ENCODE measurements around the gene TRPV2. TPM values are rescaled to one million over a fixed set of nuclear protein-coding genes. Genes with fewer than 3 reads are reported as not detected.
A peak's percentile ranks its signal among the peaks of the same experiment; 100 is the strongest.
"Not testable (repeated sequence)": the region's sequence is repeated elsewhere in the genome, so short reads cannot be mapped to it uniquely, and the experiment has no call there.

The TRPV2 gene
- total and polyA plus RNA-seq, 9 of the 15 experiments (the other 6 are each of a cell fraction or from before 2014, with no cell fraction given) = 10.0 to 97.5 (median 30.3) TPM

DNA sequence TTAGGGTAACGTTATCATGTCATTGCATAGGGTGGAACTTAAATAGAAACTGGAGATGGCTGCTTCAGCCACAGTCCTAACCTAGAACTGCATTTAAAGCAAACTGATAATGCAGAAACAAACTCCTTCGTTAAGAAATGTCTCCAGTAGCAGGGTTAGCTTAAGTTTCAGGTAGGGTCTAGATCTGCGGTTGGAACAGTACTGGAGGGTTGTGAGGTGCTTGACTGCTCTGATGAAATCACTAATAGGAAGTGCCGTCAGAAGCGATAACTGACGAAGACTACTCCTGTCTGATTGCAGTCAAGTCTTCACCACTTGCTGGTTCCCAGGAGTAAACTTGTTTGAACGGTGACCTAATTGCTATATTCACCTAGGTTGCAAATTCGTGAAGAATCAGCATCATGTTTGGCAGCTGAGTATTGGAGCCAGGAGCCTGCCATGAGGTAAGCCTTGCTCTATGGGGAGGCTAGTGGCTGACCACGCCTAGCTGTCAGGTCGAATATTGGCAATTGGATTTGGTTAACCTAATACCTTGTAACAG, 24.5 kb downstream of the TRPV2 start (continued):
- TF ChIP-seq GABPA (tag; conservative IDR thresholded peaks at IDR 0.05; ENCODE audit: low read depth) (0 out of 2 replicates have a peak, but pooled peaks have one; percentile 20), MTA2 (IDR thresholded peaks at IDR 0.05; ENCODE audit: low read depth) (no peak), ZNF274 (IDR thresholded peaks at IDR 0.05; ENCODE audit: borderline replicate concordance, low read depth, low read length) (no peak), AFF1 (IDR thresholded peaks at IDR 0.05; ENCODE audit: low read depth in 1 of 2, partially characterized antibody in 2 of 2) (no peak), CBFA2T3 (IDR thresholded peaks at IDR 0.05) (no peak), SRF (CRISPR knock-in tag; IDR thresholded peaks at IDR 0.05) (peak in 1 of 2 experiments; percentile 6; a peak in 1 of 4 replicates), RB1 (IDR thresholded peaks at IDR 0.05; ENCODE audit: low read depth) (no peak), ATF6 (CRISPR knock-in tag; IDR thresholded peaks at IDR 0.05) (no peak), ZNF431 (CRISPR knock-in tag; IDR thresholded peaks at IDR 0.05) (no peak), NR2C2 (CRISPR knock-in tag; IDR thresholded peaks at IDR 0.05) (no peak), NR2C2 (tag; IDR thresholded peaks at IDR 0.05) (no peak), KLF16 (IDR thresholded peaks at IDR 0.05) (no peak)

- Histone ChIP-seq H4K20me1 (replicated peaks; ENCODE audit: control insufficient read depth, insufficient read depth, low read length) (peaks cover 43% of the 10 kb centered on the region), H3K9me1 (ENCODE audit: control insufficient read depth, insufficient read depth, low read length) (peaks cover 10% of the 10 kb centered on the region), H3K4me1 (replicated peaks in 1 of 2; ENCODE audit: control insufficient read depth in 2 of 2, insufficient read depth in 2 of 2, low read length in 2 of 2) (peaks cover 22 to 31% of the 10 kb centered on the region in 2 experiments), H3K9ac (ENCODE audit: insufficient read depth in 1 of 2, low read depth in 2 of 2, low read length in 2 of 2) (peak overlapping the region; percentile 91 to 98), H3K4me3 (peak overlapping the region; percentile 99), H3K36me3 (ENCODE audit: control insufficient read depth, insufficient read depth, low read length) (peaks cover 55% of the 10 kb centered on the region), H3K79me2 (ENCODE audit: control insufficient read depth, insufficient read depth, low read length) (peaks cover 63% of the 10 kb centered on the region), H3K4me2 (ENCODE audit: insufficient read depth, low read length) (peak overlapping the region; percentile 99), H3K27ac (ENCODE audit: extremely low read depth, low read depth, low read length) (peak overlapping the region; percentile 91)
- H3K9me3 ChIP-seq (replicated peaks; ENCODE audit: control insufficient read depth, insufficient read depth, low read depth, low read length); in situ Hi-C loops (cut with MboI); intact Hi-C loops (cut with micrococcal nuclease); FAIRE-seq; H2AFZ ChIP-seq (ENCODE audit: low read depth, low read length); BruUV-seq (replicated peaks); CTCF ChIA-PET (ENCODE audit: low intra/inter-chr PET ratio); DNase-seq (ENCODE audit: extremely low read depth in 1 of 4, low spot score in 3 of 4); ATAC-seq; H3K27me3 ChIP-seq (ENCODE audit: control insufficient read depth in 2 of 2, insufficient read depth in 2 of 2, low read length in 2 of 2): not testable (repeated sequence)
- 0% methylated on average over 5 of the region's 5 CpGs for WGBS (ENCODE audit: insufficient coverage, low coverage, missing lambda C conversion rate)
- POLR2A ChIA-PET = interaction anchor here (0.9 to 5.5 kb wide), 5 partner anchors 11 to 70 kb away, joined by 3 to 39 read pairs (median 19); partner anchors contain the start of genes TRPV2 and UBB
These were observed 25.0 kb downstream of the TRPV2 start for GRCh38 chr17:16440354-16440753.
